ENCODE measurements around the gene CASKIN2.

The CASKIN2 gene

GRCh38 chr17:75526555-75527270 lies 11.4 kb upstream of the CASKIN2 start:
- TF ChIP-seq CTCF (conservative IDR thresholded peaks at IDR 0.05; ENCODE audit: low read depth, low read length): no peak

GRCh38 chr17:75525806-75526554 lies 10.6 kb upstream of the CASKIN2 start:
- no peak for DNase-seq (ENCODE audit: low read depth)
- H3K4me3 ChIP-seq (ENCODE audit: low read depth, low read length): peak overlapping the region; percentile 59

More at GRCh38 chr17:75526555-75527270, 11.4 kb upstream of the CASKIN2 start:
- no peak overlapping the region for H3K4me3 ChIP-seq (ENCODE audit: low read depth, low read length)
- DNase-seq (ENCODE audit: low read depth): no peak

GRCh38 chr17:75524970-75525805 lies 9.9 kb upstream of the CASKIN2 start, which contains the start of gene LLGL2:
Gene LLGL2 (plus strand): TSS chr17:75525697. CDS start chr17:75543427, 17,730 bp downstream.
- TF ChIP-seq CTCF (conservative IDR thresholded peaks at IDR 0.05; ENCODE audit: low read depth, low read length): peak; percentile 12
- peak; percentile 39 for DNase-seq (ENCODE audit: low read depth)
- peak within 1 kb of the TSS; percentile 59 for H3K4me3 ChIP-seq (ENCODE audit: low read depth, low read length)

More at GRCh38 chr17:75525806-75526554, 10.6 kb upstream of the CASKIN2 start:
- TF ChIP-seq CTCF (conservative IDR thresholded peaks at IDR 0.05; ENCODE audit: low read depth, low read length): no peak

- TF ChIP-seq CTCF (conservative IDR thresholded peaks at IDR 0.05; ENCODE audit: low read depth, low read length): no peak
- peak overlapping the region; percentile 59 for H3K4me3 ChIP-seq (ENCODE audit: low read depth, low read length)
- no peak for DNase-seq (ENCODE audit: low read depth)
Observed at GRCh38 chr17:75524269-75524969, 9.1 kb upstream of the CASKIN2 start.

DNA sequence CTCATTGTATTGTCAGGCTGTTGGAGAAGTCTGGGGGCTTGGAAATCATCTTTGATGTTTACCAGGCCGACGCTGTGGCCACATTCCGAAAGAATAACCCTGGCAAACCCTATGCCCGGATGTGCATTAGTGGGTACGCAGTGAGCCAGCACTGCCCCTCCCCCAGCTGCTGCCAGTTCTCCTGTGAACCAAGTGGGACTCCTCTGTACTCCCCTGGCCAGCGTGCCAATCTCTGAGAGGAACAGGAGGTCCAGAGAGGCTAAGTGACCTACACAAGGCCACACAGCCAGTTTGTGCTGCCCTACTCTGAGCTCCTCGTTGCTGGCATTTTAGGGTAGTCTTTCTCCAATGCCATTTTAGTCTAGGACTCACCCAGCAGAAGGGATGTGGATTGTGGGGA lies 8.3 kb upstream of the CASKIN2 start:
- TF ChIP-seq CTCF (conservative IDR thresholded peaks at IDR 0.05; ENCODE audit: low read depth, low read length): no peak
- DNase-seq (ENCODE audit: low read depth): no peak
- H3K4me3 ChIP-seq (ENCODE audit: low read depth, low read length): no peak overlapping the region

Measured in choroid plexus epithelial cell (primary cell).